SJCRH30 (cell line): Measurements from ENCODE around the gene PSPC1. TPM values are rescaled to one million over a fixed set of nuclear protein-coding genes. Genes with fewer than 3 reads are reported as not detected.

Experiments used
- DNase-seq, 2 experiments: peaks; one replicate each; pipeline ENCODE4 v3.0.0-alpha.2; 2015 to 2020
- H3K27ac ChIP-seq: fragments of 250-450 bp; sonication (Bioruptor Pico); 2 replicates; pipeline ENCODE4 v1.5.1; 2020; ENCODE audit warnings: mild to moderate bottlenecking, moderate library complexity
- H3K27me3 ChIP-seq: fragments of 250-450 bp; sonication (Bioruptor Pico); 2 replicates; pipeline ENCODE4 v1.5.1; 2020; ENCODE audit warnings: mild to moderate bottlenecking, moderate library complexity
- H3K36me3 ChIP-seq: fragments of 250-450 bp; sonication (Bioruptor Pico); 2 replicates; pipeline ENCODE4 v1.5.1; 2020; ENCODE audit warnings: mild to moderate bottlenecking, moderate library complexity
- H3K4me1 ChIP-seq: fragments of 250-450 bp; sonication (Bioruptor Pico); 2 replicates; pipeline ENCODE4 v1.5.1; 2020; ENCODE audit warnings: mild to moderate bottlenecking, moderate library complexity
- H3K4me3 ChIP-seq: fragments of 250-450 bp; sonication (Bioruptor Pico); 2 replicates; pipeline ENCODE4 v1.5.1; 2020; ENCODE audit warnings: mild to moderate bottlenecking, moderate library complexity
- H3K9me3 ChIP-seq: fragments of 250-450 bp; sonication (Bioruptor Pico); replicated peaks from 2 replicates; pipeline ENCODE4 v1.5.1; 2020; ENCODE audit warnings: mild to moderate bottlenecking, moderate library complexity
- total RNA-seq: library from RNA; depleted of rRNA; stranded (reverse); fragments of >200 nt; shearing (Covaris generic); gene quantifications from 2 replicates; pipeline ENCODE4 v1.2.3, GENCODE V29; 2014; rRNA removed

Gene PSPC1
- total RNA-seq, 1 experiment from 2014 or later: 85.2 TPM

- no peak overlapping the region for H3K4me3 ChIP-seq
- H3K4me1 ChIP-seq: no peaks in the 10 kb centered on the region
- no peak for DNase-seq
- no peak overlapping the region for H3K27ac ChIP-seq
- no peaks in the 10 kb centered on the region for H3K27me3 ChIP-seq
- H3K9me3 ChIP-seq: no peaks in the 10 kb centered on the region
- peaks cover 72% of the 10 kb centered on the region for H3K36me3 ChIP-seq
Measured at GRCh38 chr13:19670147-19670546, 112.6 kb downstream of the PSPC1 start.

DNA sequence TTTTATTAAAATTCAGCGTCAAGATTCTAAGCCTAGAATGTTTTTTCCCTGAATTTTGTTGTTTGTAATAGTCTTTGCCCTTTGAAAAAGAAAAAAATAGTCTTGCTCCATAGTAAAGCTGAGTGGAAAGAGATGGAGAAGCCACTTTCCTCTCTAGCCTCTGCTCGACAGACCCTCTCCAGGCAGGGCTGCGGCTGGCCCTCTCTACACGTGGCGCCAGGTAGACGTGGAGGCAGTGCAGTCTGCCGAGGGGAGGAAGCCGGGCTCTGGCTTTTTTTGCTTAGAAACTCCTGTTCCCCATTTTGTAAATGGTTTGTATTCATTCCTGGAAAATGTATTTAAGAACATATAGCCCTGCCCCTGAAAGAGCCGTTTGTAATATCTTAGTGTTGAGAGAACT lies 114.0 kb downstream of the PSPC1 start:
- no peaks in the 10 kb centered on the region for H3K9me3 ChIP-seq
- DNase-seq: no peak
- no peaks in the 10 kb centered on the region for H3K4me1 ChIP-seq
- no peak overlapping the region for H3K4me3 ChIP-seq
- no peak overlapping the region for H3K27ac ChIP-seq
- H3K36me3 ChIP-seq: peaks cover 67% of the 10 kb centered on the region
- H3K27me3 ChIP-seq: no peaks in the 10 kb centered on the region

DNA sequence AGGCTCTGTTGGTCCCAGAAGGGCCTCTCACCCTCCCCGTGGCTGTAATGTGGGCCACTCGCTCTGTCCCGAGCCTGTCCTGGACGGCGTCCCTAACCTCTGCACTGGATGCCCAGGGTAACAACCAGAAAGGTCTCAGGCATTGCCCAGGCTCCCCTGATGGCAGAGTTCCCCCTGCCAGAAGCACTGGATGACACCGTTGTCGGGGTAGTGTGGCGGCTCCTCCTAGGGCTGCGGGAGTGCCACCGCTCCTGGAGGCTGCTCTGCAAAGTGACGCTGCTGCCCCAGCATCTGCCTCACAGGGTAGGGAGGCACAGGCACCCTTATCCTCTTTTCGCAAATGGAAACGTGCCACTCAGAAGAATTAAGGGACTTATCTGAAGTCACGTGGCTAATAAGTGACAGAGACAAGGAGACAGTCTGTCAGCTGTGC lies 117.3 kb downstream of the PSPC1 start:
- Histone ChIP-seq H3K4me3 (no peak overlapping the region), H3K36me3 (peaks cover 60% of the 10 kb centered on the region), H3K4me1 (no peaks in the 10 kb centered on the region), H3K9me3 (no peaks in the 10 kb centered on the region), H3K27me3 (no peaks in the 10 kb centered on the region), H3K27ac (no peak overlapping the region)
- no peak for DNase-seq

- no peak overlapping the region for H3K27ac ChIP-seq
- H3K4me3 ChIP-seq: no peak overlapping the region
- no peaks in the 10 kb centered on the region for H3K27me3 ChIP-seq
- H3K4me1 ChIP-seq: no peaks in the 10 kb centered on the region
- no peak for DNase-seq
- H3K9me3 ChIP-seq: no peaks in the 10 kb centered on the region
- peaks cover 57% of the 10 kb centered on the region for H3K36me3 ChIP-seq
Measured at GRCh38 chr13:19664481-19665230, 118.1 kb downstream of the PSPC1 start.

DNA sequence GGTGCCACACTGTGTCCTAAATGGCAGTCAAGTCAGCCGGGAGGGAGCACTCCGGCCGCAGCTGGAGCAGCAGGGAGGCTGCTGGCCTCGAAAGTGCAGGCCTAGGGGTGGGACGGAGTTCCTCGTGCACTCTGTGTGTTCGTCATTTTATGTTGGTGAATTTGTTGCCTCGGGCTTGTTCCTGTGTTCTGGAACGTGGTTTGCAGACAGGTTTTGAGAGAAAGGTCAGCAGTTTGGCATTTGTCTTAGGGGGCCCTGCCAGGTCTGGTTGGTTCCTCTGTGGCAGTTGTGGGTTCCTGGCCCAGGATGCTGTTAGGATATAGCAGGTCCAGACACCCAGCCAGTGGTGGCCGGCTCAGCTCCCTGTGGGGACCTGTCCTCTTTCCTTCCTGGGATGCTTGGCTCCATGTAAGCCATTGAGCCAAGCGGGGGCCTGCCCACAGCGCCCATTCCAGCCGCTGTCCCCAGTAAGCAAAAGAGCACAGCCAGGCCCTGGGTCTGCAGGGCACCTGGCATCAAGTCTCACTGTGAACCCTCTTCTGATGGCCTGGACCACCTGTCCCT lies 119.2 kb downstream of the PSPC1 start:
- Histone ChIP-seq H3K27me3 (no peaks in the 10 kb centered on the region), H3K4me1 (no peaks in the 10 kb centered on the region), H3K4me3 (no peak overlapping the region), H3K9me3 (no peaks in the 10 kb centered on the region), H3K27ac (no peak overlapping the region), H3K36me3 (peaks cover 59% of the 10 kb centered on the region)
- DNase-seq: no peak

DNA sequence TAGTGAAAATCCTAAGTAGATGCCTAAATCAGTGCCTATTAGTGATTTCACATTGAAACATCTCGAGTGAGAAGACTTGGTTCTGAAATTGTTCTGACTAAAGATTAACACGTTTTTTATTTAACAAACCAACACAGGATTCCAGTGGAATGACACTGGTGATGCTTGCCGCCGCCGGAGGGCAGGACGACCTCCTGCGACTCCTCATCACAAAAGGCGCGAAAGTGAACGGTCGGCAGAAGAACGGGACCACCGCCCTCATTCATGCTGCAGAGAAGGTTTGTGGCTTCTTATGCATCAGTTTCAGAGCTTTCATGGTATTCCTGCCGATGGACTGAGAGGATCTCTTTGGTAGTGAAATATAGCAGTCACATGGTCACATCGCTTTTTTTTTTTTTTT lies 121.2 kb downstream of the PSPC1 start:
- Histone ChIP-seq H3K4me3 (no peak overlapping the region), H3K27me3 (no peaks in the 10 kb centered on the region), H3K27ac (no peak overlapping the region), H3K9me3 (no peaks in the 10 kb centered on the region), H3K4me1 (no peaks in the 10 kb centered on the region), H3K36me3 (peaks cover 47% of the 10 kb centered on the region)
- no peak for DNase-seq

DNA sequence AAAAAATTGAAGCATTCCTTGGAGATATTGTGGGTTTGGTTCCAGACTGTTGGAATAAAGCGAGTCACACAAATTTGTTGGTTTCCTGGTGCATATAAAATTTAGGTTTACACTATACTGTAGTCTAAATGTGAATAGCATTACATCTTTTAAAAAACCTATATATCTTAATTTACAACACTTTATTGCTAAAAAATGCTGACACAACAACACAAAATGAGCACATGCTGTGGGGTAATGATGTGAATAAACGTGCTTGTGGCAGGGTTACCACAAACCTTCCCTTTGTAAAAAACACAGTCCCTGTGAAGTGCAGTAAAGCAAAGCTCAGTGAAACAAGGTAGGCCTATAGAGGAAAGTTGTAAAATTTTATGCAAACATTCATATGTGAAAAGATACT lies 121.6 kb downstream of the PSPC1 start:
- H3K27me3 ChIP-seq: no peaks in the 10 kb centered on the region
- no peak overlapping the region for H3K4me3 ChIP-seq
- no peak for DNase-seq
- peaks cover 46% of the 10 kb centered on the region for H3K36me3 ChIP-seq
- no peak overlapping the region for H3K27ac ChIP-seq
- H3K4me1 ChIP-seq: no peaks in the 10 kb centered on the region
- no peaks in the 10 kb centered on the region for H3K9me3 ChIP-seq

- DNase-seq: no peak
- no peaks in the 10 kb centered on the region for H3K4me1 ChIP-seq
- no peak overlapping the region for H3K4me3 ChIP-seq
- no peaks in the 10 kb centered on the region for H3K27me3 ChIP-seq
- H3K9me3 ChIP-seq: no peaks in the 10 kb centered on the region
- H3K27ac ChIP-seq: no peak overlapping the region
- H3K36me3 ChIP-seq: peaks cover 44% of the 10 kb centered on the region
Measured at GRCh38 chr13:19658831-19659230, 123.9 kb downstream of the PSPC1 start.

- H3K27me3 ChIP-seq: no peaks in the 10 kb centered on the region
- no peak for DNase-seq
- no peak overlapping the region for H3K4me3 ChIP-seq
- H3K4me1 ChIP-seq: no peaks in the 10 kb centered on the region
- H3K9me3 ChIP-seq: no peaks in the 10 kb centered on the region
- peaks cover 38% of the 10 kb centered on the region for H3K36me3 ChIP-seq
- H3K27ac ChIP-seq: no peak overlapping the region
Measured at GRCh38 chr13:19657872-19658591, 124.7 kb downstream of the PSPC1 start.

Other genes starting within 250 kb of the PSPC1 start
- gene TPTE2, start 221.4 kb downstream of the PSPC1 start, total RNA-seq: not detected in 2 replicates
- gene MPHOSPH8, start 149.3 kb downstream of the PSPC1 start, total RNA-seq: 25.6 and 29.5 TPM in 2 replicates
- gene ZMYM5, start 80.7 kb upstream of the PSPC1 start, total RNA-seq: 14.1 and 18.7 TPM in 2 replicates
- gene ZMYM2, start 175.8 kb upstream of the PSPC1 start, total RNA-seq: 101 and 109 TPM in 2 replicates